Mesenteric fat pad (tissue), 1 donor: ENCODE measurements around the gene ALAD. TPM values are rescaled to one million over a fixed set of nuclear protein-coding genes. Genes with fewer than 3 reads are reported as not detected.
"Not testable (repeated sequence)": the region's sequence is repeated elsewhere in the genome, so short reads cannot be mapped to it uniquely, and the experiment has no call there.

ENCODE experiments used
- DNase-seq: peaks from one replicate; pipeline ENCODE4 v3.0.0-alpha.2; 2020; ENCODE audit warnings: low spot score
- total RNA-seq: library from RNA; stranded (reverse); fragmentation: NEBNext Ultra II Directional; extraction: Animal tissue kit (Norgen Biotek cat#: 25700); gene quantifications from one replicate; pipeline ENCODE4 v1.2.1, GENCODE V29; 2021
- donor health status: DM: yes; HTN: yes; CAD: no.

The ALAD gene
- total RNA-seq, 1 donor from 2014 or later, result 52.8 TPM

DNA sequence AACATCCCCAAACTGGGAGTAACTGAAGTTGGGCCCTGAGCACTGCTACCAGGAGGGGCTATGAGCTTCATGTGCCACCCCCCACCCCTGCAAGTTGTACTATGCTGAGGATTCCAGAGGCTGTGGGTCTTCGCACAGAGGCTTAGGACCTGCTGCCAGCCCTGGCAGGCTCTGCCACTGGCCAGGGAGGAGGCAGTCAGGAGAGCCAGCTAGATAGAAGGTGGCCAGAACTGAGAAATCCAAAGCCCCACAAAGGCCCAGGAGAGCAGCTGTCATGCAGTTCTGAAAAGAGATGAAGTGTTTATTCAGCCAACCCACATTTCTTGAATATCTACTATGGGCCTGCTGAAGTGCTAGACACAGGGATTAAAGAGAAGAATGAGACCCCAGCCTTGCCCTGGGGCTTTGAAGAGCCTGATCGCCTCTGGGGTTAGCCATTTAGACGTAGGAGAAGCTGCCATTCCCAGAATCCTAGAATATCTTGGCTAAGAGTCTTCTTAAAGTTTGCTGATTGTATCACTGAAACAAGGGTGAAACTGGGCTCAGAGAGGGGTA, 1.4 kb downstream of the ALAD start:
- peak; percentile 43 for DNase-seq

DNA sequence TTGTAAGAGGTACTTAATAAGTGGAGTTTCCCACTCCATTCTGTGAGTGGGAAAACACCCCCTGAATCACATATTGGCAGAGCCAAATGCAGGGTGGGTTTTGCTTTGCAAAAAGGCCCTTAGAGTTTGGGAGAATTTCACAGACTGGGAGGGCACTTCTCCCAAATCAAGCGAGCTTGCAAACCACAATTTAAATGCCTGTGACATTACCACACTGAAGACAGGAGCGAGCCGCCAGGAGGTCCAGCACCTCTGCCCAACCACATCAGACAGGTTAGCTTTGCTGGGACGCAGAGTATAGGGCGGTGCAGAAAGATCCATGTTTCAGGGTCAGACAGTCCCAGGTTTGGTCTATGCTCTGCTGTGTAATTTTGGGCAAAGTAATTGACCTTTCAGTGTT, 2.3 kb downstream of the ALAD start:
- DNase-seq, result peak; percentile 37

DNA sequence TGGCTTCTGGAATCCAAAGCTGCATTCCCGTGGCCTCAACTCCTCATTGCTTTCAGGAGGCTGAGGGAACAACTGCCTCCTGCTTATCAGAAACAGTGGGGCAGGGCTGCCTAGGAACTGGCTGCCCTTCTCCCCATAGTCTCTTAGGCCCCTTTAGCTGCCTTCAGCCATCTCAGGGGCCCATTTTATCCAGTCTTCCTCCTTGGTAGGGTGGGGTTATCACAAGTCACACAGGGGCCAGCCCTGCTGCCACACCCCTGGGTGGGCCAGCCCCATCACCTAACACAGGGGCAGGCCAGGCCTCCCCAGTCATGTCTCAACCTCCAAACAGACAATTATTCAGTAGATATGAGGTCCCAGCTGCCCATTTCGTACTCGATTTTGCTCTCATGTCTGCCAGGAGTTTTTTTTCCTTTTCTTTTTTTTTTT, 3.9 kb downstream of the ALAD start:
- DNase-seq, result peak; percentile 47

DNA sequence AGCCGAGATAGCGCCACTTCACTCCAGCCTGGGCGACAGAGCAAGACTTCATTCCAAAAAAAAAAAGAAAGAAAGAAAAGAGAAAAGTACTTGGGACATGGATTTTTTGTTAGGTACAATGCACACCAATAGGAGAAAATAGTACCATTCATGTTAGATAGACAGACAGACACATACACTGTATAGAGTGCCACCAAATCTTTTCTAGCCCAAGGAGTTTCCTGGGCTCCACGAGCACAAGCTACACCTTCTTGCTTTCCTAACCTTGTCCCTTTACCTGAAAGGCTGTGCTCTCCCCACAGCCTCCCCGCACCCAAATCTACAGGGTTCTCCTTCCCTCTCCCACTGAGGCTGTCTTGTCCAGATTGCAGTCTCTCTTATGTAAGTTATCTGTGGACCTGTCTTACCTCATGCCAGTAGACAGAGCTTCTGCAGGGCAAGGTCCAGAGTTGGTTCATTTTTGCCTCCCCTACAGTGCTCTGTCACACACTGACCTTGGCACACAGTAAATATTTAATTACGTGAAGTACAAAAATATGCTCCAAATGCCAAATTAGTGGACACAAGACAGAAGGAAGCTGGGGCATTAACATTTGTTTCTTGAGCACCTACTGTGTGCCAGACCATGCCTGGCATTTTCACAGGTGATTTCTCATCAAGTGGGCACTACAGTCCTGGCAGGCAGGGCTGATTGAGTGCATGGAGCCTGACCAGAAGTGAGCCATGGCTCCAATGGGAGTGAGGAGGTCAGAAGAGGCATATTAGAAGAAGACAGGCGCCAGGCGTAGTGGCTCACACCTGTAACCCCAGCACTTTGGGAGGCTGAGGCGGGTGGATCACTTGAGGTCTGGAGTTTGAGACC, 5.9 kb downstream of the ALAD start:
- DNase-seq, result peak; percentile 20

DNA sequence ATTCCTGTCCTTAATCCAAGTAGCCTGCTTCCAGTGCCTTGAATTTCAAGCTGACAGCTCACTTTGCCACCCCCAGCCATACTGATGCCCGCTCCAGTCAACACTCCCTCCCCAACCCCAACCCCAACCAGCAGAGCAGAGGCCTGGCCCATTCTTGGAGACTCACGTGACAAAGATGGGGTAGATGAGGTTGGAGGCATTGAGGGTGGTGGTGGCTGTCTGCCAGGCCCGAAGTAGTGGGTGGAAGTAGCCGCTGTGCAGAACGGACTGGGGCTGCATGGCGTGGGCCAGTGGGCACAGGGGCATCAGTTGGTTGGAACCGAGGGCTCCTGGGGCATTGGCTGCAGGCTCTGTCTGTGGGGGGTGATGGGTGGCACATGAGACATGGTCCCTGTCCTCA, 7.8 kb downstream of the ALAD start:
- DNase-seq, result no peak

DNA sequence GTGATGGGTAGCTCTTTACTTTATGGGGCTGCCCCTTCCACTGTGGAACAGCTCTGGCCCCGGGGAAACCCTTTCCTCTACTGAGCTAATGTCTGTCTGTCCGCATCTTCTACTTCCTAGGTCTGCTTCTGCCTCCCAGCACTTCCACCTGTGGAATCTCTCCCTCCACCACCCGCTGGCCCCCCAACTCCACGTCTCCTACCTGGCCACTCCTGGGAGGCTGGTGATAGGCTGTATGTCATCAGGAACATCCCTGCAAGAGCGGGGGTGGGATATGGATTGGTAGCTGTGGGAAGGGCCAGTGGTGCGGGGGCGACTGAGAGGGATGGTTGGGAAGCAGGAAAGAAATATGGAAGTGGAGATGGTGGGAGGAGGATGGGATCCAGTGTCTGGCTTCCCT, 9.2 kb downstream of the ALAD start:
- no peak for DNase-seq

DNA sequence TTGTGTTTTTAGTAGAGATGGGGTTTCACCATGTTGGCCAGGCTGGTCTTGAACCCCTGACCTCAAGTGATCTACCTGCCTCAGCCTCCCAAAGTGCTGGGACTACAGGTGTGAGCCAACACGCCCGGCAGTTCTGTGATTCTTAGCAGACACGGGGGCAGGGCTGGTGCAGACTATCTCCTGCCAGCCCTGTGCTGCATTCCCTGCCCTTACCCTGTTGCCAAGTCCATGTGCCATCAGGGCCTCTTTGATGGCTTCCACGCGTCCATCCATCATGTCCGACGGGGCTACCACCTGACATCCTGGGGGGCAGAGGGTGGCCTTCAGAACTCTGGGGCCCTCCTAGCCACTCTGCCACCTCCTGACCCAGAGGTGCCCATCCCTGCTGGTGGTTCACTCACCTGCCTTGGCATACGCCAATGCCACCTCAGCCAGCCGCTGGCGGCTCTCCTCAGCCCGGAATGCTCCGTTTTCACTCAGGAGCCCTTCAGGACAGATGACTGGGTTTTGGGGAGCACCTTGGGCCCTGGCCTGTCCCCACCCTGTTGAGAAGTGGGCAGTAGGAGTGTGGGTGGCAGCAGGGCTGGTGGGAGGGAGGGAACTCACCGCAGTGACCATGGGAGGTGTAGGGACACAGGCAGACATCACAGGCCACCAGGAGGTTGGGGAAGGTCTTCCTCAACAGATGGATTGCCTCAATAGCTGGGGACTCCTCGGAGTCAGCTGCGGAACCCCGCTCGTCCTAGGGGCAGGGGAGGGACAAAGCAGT, 10.7 kb downstream of the ALAD start:
- no peak for DNase-seq

DNA sequence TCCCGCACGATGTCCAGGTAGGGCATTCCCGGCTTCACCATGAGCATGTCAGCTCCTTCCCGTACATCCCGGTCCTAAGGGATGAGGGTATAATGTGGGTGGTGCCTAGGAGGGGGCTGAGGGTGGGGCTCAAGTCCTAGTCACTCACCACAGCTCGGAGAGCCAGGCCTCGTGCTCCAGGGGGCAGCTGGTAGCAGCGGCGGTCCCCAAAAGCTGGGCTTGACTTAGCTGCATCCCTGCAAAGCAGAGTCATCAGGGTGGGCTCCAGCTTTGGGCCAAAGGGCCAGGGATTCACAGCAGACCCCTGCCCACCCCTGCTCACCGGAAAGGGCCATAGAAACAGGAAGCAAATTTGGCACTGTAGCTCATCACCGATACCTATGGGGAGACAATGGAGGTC, 11.6 kb downstream of the ALAD start:
- DNase-seq, result no peak

DNA sequence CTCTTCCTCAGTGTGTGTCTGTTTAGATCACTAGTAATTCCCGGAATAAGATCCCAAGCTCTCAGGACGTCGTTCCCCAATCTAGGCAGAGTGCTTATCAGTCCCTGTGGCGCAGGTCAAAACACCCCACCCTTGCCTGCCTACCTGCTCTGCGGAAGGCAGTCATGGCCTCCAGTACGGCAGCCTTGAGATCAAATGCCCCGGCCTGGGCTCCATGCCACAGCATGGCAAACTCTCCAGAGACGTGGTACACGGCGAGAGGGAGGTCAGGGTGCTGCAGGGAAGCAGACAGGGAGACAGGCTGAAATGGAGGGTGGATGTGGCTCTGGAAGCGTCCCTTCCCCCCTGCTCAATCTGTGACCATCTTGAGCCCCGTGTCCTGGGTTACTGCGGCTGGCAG, 12.3 kb downstream of the ALAD start:
- no peak for DNase-seq

DNA sequence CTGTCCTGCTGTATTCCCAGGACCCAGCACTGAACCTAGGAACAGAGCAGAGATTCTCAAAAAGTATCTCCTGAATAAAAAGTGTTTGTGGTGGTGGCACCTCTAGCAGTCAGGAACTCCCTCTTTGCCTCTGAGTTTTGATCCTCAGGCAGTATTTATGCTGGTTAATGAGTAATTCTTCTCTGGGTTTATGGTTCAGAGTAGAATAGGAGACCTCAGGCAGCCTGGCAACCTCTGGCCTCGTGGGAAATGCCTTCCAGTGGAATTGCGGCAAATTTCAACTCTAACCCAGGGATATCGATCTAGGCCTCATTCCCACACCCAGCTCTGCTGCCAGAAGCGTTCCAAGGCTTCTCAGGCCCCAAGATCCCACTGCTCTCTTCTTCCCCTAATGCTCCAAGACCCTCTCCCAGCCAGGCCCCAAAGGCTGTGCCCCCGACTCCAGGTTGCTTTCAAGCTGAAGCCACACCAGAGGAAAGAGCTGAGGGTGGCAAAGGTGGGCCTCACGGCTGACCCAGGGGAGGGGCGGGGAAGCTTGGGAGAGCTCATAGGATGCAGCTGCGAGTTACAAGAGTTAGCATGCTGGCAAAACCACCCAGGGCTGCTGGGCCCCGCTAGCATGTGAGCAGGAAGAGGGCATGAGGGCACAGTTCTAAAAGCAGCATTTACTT, 13.4 kb downstream of the ALAD start:
- no peak for DNase-seq

DNA sequence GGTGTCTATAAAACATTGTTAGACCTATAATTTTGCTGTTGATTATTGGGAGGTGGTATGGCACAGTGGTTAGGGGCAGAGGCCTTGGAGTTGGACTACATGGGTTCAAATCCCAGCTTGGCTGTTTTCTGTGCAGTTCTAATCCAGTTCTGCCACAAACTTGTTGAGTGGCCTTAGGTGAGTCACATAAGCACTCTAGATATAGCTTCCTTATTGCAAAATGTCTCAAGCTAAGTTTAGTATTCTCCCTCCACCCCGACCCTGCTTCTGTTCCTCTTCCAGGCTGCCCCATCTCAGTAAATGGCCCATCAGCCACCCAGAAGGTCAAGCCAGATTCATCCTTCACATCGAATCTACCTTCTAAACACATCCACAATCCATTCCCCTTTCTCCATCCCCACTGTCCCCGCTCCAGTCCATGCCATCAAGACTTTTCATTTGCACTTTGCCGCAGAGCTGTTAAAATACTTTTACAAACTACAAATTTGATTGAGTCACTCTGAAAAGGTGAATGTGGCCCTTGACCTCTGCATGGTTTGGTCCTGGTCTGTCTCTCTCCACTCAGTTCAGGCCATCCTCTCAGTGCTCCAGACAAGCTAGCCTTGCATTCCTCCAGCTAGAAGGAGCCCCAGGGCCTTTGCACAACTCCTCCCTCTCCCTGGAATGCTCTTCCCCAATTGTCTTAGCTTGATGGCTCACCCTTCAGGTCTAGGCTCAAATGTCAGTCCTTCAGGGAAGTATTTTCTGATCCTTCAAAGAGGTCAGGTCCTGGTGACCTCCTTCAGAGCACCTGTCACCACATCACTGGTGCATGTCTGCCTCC, 14.3 kb downstream of the ALAD start:
- no peak for DNase-seq

DNA sequence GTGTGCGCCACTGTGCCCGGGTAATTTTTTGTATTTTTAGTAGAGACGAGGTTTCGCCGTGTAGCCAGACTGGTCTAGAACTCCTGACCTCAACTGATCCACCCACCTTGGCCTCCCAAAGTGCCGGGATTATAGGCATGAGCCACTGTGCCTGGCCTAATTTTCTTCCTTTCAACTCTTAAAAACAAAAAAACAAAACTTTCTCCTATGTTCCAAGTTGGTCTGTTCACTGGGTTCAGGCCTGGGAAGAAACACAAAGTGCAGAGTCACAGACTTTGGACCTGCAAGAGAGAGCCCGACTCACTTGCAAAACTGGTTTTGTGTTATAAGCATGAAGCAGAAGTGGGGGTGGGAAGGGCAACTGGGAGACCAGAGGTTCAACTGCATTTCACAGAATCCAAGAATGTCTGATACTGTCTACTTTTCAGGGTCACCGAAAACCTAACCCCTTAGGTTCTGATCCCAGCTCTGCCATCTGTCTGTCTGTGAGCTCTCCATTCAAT, 19.1 kb downstream of the ALAD start:
- no peak for DNase-seq

DNA sequence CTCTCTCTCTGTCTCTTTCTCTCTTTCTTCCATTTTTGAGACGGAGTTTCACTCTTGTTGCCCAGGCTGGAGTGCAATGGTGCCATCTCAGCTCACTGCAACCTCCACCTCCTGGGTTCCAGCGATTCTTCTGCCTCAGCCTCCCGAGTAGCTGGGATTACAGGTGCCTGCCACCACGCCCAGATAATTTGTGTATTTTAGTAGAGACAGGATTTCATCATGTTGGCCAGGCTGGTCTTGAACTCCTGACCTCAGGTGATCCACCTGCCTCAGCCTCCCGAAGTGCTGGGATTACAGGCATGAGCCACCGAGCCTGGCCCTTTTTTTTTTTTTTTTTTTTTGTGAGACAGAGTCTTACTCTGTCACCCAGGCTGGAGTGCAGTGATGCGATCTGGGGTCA, 19.6 kb downstream of the ALAD start:
- DNase-seq, result not testable (repeated sequence)

DNA sequence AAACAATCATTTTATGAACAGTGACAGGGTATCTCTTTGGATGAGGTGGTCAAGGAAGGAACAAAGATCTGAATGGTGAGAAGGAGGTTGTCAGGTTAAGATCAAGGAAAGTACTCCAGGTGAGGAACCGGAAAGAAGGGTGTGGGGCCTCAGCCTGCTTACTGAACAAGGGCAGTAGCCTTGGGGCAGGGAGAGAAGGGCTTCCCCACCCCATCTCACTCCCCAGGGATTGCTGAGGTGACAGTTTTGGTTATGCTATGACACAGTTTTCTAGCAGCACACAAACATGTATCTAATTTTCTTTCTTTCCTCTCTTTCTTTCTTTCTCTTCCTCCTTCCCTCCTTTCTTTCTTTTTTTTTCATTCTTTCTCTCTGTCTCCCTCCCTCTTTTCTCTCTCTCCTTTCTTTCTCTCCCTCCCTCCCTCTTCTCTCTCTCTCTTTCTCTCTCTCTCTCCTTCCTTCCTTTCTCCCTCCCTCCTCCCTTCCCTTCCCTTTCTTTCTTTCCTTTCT, 20.2 kb downstream of the ALAD start:
- no peak for DNase-seq

DNA sequence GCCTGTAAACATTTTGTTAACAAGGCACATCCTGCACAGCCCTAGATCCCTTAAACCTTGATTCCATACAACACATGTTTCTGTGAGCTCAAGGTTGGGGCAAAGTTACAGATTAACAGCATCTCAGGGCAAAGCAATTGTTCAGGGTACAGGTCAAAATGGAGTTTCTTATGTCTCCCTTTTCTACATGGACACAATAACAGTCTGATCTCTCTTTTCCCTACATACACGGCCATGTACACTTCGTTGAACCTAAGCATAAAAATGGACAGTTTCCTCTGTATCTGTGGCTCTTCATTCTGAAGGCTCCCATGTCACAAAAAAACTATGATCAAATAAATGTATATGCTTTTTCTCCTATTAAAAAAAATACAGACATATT, 21.3 kb downstream of the ALAD start:
- not testable (repeated sequence) for DNase-seq

DNA sequence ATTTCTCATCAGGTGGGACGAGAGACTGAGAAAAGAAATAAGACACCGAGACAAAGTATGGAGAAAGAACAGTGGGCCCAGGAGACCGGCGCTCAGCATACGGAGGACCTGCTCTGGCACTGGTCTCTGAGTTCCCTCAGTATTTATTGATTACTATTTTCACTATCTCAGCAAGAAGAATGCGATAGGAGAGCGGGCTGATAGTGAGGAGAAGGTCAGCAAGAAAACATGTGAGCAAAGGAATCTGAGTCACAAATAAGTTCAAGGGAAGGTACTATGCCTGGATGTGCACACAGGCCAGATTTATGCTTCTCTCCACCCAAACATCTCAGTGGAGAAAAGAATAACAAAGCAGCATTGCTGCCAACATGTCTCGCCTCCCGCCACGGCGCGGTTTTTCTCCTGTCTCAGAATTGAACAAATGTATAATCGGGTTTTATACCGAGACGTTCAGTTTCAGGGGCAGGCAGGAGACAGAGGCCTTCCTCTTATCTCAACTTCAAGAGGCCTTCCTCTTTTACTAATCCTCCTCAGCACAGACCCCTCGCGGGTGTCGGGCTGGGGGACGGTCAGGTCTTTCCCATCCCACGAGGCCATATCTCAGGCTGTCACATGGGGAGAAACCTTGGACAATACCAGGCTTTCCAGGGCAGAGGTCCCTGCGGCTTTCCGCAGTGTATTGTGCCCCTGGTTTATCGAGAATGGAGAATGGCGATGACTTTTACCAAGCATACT, 21.8 kb downstream of the ALAD start:
- DNase-seq, result not testable (repeated sequence)

DNA sequence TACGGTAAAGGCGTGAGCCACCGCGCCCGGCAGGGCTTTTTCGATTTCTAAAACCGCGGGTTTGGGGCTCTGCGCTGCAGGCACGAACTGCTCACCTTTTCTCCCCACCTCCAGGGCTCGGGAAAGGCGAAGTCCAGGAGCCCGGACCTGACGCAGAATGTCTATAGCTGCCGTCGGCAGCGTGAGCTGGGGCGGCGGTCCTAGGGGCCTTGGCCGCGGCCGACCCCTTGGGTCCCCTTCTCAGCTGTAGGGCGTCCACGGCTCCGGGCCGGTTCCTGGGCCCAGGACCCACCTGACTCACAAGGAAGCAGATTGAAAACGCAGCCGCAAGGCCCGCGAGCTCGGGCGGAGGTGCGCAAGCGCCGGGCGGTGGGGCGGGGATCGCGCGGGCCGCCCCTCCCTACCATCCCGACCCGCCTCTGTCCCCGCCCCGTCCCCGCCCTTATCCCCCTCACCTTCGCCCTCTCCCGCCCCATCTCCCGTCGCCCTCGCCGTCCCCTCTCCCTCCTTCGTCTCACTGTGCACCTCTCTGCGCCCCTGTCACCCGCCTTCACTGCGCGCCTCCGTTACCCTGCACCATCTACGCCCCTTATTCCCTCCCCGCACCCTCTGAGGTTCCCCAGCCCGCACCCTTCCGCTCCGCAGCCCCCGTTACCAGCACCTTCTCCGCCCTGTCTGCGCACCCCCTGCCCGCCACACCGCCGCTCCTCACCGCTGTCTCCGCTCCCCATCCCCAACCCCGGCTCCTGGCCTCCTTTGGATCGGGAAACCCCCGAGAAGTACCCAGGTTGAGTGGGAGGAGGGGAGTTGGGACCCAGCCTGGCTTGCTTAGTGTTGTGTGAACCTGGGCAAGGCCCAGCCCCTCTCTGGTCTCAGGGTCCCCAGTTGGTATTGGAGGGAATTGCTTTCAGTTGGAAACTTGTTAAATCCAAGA, 24.2 kb downstream of the ALAD start, which contains the start of gene HDHD3:
TSS of gene HDHD3 (minus strand) at position 353 of the 934 bp plus-strand sequence. CDS start 2,632 bp downstream, outside the sequence.
- DNase-seq, result no peak
